ENCODE results near the gene JCAD. TPM values are rescaled to one million over a fixed set of nuclear protein-coding genes. Genes with fewer than 3 reads are reported as not detected.

The JCAD gene
- total RNA-seq, 1 experiment from 2014 or later: 40.7 TPM

DNA sequence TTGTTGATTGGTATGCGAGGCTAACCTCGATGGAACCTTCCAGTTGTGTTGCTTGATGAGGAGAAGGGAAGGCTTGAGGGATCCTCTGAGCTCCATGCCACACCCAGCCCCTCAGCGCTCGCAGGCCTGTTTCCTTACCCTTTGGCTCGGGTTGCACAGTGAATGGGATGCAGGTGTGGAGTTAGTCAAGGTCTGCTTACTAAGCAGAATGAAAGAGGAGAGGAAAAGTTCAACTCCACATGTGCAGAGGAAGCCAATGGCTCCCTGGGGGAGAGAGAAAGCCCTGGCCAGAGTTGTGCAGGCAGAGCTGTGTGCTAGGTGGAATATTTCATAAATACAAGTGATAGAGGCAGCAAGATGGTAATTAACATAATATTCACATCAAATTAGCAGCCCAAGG, 85.5 kb downstream of the JCAD start:
- Histone ChIP-seq H3K4me1 (ENCODE audit: control insufficient read depth, insufficient read depth, low read length) (no peaks in the 10 kb centered on the region), H3K27me3 (ENCODE audit: control insufficient read depth, insufficient read depth, low read length) (no peaks in the 10 kb centered on the region), H3K9me3 (ENCODE audit: control insufficient read depth, insufficient read depth, low read depth, low read length) (no peaks in the 10 kb centered on the region; the same call in 1 of the 2 replicates), H3K27ac (ENCODE audit: low read length) (no peak overlapping the region), H3K4me3 (ENCODE audit: low read depth in 2 of 2, low read length in 2 of 2) (no peak overlapping the region), H3K36me3 (ENCODE audit: control insufficient read depth, insufficient read depth, low read length) (no peaks in the 10 kb centered on the region)
- no peak for DNase-seq (ENCODE audit: low read depth, low spot score)
- ChIA-PET POLR2A (no interaction called here), CTCF (interaction anchor here (0.7 kb wide), 1 partner anchor 382 kb away, joined by 7 read pairs; no protein-coding TSS in a partner anchor)
- no TSS peak for BruUV-seq (replicated peaks)
- intact Hi-C loops (cut with micrococcal nuclease; ENCODE audit: unreplicated experiment): no loop called here
- ATAC-seq: no peak
- no peak for TF ChIP-seq TCF7L2 (IDR thresholded peaks at IDR 0.05; ENCODE audit: low read depth, low read length)
- TF ChIP-seq POLR2AphosphoS5 (IDR thresholded peaks at IDR 0.05; ENCODE audit: low read depth, low read length): no peak
- TF ChIP-seq, protein P1, sequence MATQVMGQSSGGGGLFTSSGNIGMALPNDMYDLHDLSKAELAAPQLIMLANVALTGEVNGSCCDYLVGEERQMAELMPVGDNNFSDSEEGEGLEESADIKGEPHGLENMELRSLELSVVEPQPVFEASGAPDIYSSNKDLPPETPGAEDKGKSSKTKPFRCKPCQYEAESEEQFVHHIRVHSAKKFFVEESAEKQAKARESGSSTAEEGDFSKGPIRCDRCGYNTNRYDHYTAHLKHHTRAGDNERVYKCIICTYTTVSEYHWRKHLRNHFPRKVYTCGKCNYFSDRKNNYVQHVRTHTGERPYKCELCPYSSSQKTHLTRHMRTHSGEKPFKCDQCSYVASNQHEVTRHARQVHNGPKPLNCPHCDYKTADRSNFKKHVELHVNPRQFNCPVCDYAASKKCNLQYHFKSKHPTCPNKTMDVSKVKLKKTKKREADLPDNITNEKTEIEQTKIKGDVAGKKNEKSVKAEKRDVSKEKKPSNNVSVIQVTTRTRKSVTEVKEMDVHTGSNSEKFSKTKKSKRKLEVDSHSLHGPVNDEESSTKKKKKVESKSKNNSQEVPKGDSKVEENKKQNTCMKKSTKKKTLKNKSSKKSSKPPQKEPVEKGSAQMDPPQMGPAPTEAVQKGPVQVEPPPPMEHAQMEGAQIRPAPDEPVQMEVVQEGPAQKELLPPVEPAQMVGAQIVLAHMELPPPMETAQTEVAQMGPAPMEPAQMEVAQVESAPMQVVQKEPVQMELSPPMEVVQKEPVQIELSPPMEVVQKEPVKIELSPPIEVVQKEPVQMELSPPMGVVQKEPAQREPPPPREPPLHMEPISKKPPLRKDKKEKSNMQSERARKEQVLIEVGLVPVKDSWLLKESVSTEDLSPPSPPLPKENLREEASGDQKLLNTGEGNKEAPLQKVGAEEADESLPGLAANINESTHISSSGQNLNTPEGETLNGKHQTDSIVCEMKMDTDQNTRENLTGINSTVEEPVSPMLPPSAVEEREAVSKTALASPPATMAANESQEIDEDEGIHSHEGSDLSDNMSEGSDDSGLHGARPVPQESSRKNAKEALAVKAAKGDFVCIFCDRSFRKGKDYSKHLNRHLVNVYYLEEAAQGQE (IDR thresholded peaks at IDR 0.05; ENCODE audit: insufficient read depth in 1 of 2, low read depth in 2 of 2, low read length in 1 of 2): no peak
- TF ChIP-seq, protein P2, sequence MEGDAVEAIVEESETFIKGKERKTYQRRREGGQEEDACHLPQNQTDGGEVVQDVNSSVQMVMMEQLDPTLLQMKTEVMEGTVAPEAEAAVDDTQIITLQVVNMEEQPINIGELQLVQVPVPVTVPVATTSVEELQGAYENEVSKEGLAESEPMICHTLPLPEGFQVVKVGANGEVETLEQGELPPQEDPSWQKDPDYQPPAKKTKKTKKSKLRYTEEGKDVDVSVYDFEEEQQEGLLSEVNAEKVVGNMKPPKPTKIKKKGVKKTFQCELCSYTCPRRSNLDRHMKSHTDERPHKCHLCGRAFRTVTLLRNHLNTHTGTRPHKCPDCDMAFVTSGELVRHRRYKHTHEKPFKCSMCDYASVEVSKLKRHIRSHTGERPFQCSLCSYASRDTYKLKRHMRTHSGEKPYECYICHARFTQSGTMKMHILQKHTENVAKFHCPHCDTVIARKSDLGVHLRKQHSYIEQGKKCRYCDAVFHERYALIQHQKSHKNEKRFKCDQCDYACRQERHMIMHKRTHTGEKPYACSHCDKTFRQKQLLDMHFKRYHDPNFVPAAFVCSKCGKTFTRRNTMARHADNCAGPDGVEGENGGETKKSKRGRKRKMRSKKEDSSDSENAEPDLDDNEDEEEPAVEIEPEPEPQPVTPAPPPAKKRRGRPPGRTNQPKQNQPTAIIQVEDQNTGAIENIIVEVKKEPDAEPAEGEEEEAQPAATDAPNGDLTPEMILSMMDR (IDR thresholded peaks at IDR 0.05): no peak
- TF ChIP-seq SIN3A (IDR thresholded peaks at IDR 0.05; ENCODE audit: borderline replicate concordance, insufficient read depth, low read depth, low read length): no peak
- in situ Hi-C loops (cut with HindIII; ENCODE audit: low pct_unique_long_range_greater_than_20kb, low sequenced_read_pairs): no loop called here

DNA sequence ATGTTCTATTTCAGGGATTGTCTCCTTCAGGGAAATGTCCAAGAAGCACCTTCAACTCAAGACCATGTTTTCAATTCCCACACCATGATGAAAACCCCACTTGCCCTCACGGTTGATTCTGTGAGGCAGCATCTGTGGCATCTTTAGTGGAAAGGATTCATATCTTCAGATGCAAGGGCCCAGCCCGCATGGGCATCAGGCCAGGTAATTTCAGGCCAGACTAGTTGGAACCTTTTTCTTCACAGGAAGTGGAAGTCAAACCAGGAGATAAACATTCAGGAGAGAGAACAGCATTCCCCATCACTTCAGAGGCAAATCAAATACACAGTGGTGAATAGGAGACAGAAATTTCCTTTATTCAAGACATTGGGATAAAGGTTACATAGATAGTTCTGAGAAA, 88.8 kb downstream of the JCAD start:
- ChIA-PET CTCF (no interaction called here), POLR2A (no interaction called here)
- H3K4me1 ChIP-seq (ENCODE audit: control insufficient read depth, insufficient read depth, low read length): no peaks in the 10 kb centered on the region
- no peak overlapping the region for H3K27ac ChIP-seq (ENCODE audit: low read length)
- DNase-seq (ENCODE audit: low read depth, low spot score) (no peak), ATAC-seq (no peak)
- in situ Hi-C loops (cut with HindIII; ENCODE audit: low pct_unique_long_range_greater_than_20kb, low sequenced_read_pairs): no loop called here
- no peak overlapping the region for H3K4me3 ChIP-seq (ENCODE audit: low read depth in 2 of 2, low read length in 2 of 2)
- no TSS peak for BruUV-seq (replicated peaks)
- no peaks in the 10 kb centered on the region for H3K36me3 ChIP-seq (ENCODE audit: control insufficient read depth, insufficient read depth, low read length)
- no peak for TF ChIP-seq SIN3A (IDR thresholded peaks at IDR 0.05; ENCODE audit: borderline replicate concordance, insufficient read depth, low read depth, low read length)
- TF ChIP-seq TCF7L2 (IDR thresholded peaks at IDR 0.05; ENCODE audit: low read depth, low read length): no peak
- TF ChIP-seq, protein P1 (IDR thresholded peaks at IDR 0.05; ENCODE audit: insufficient read depth in 1 of 2, low read depth in 2 of 2, low read length in 1 of 2): no peak
- TF ChIP-seq, protein P2 (IDR thresholded peaks at IDR 0.05): no peak
- no peak for TF ChIP-seq POLR2AphosphoS5 (IDR thresholded peaks at IDR 0.05; ENCODE audit: low read depth, low read length)
- intact Hi-C loops (cut with micrococcal nuclease; ENCODE audit: unreplicated experiment): no loop called here
- H3K9me3 ChIP-seq (ENCODE audit: control insufficient read depth, insufficient read depth, low read depth, low read length): no peaks in the 10 kb centered on the region; the same call in 1 of the 2 replicates
- no peaks in the 10 kb centered on the region for H3K27me3 ChIP-seq (ENCODE audit: control insufficient read depth, insufficient read depth, low read length)

Measured in Panc1 (cell line).